Measurements from ENCODE around the gene UBE2G2. TPM values are rescaled to one million over a fixed set of nuclear protein-coding genes. Genes with fewer than 3 reads are reported as not detected.

Gene UBE2G2
- total RNA-seq, 4 donors from 2014 or later, result 95.8 to 187 (median 103) TPM

DNA sequence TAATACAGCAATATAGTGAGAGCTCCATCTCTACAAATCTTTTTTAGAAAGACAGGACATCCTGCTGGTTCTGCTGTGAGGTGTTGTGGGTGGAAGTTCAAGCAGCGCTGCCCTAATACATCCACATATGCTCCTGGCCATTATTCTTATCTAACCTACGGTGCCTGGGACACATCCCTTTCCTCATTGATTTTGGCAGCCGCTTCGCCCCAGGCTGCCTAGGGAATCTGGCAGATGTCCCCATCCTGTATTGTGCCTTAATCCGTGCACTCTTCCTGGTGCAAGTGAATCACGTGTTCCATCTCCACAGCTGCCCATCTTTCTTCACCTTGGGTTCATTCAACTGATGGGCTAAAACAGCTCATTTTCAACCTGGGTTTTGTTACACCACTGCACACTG is 3.1 kb upstream of the UBE2G2 start:
- DNase-seq (ENCODE audit: low spot score) (no peak), ATAC-seq (ENCODE audit: low FRiP score) (no peak)
- TF ChIP-seq, protein P1, sequence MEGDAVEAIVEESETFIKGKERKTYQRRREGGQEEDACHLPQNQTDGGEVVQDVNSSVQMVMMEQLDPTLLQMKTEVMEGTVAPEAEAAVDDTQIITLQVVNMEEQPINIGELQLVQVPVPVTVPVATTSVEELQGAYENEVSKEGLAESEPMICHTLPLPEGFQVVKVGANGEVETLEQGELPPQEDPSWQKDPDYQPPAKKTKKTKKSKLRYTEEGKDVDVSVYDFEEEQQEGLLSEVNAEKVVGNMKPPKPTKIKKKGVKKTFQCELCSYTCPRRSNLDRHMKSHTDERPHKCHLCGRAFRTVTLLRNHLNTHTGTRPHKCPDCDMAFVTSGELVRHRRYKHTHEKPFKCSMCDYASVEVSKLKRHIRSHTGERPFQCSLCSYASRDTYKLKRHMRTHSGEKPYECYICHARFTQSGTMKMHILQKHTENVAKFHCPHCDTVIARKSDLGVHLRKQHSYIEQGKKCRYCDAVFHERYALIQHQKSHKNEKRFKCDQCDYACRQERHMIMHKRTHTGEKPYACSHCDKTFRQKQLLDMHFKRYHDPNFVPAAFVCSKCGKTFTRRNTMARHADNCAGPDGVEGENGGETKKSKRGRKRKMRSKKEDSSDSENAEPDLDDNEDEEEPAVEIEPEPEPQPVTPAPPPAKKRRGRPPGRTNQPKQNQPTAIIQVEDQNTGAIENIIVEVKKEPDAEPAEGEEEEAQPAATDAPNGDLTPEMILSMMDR (IDR thresholded peaks at IDR 0.05), result no peak

DNA sequence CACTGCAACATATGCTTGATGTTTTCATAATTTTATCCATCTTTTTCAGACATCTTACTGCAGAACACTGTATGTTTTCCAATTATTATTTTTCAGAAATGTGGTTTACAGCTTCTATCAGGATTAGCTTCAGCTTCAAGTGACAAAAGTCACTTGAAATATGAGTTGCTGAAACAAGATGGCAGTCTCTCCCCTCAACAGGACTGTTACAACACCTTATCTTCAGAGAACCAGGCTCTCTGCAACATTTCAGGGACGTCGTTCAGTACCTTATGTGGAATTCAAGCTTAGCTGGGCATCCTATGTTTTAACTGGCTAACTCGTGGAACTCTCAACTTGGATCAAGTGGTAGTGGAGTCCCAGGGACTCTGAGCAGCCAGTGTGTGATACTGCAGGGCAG is 2.0 kb upstream of the UBE2G2 start:
- ATAC-seq (ENCODE audit: low FRiP score) (no peak), DNase-seq (ENCODE audit: low spot score) (no peak)
- TF ChIP-seq, protein P1 (IDR thresholded peaks at IDR 0.05), result no peak

DNA sequence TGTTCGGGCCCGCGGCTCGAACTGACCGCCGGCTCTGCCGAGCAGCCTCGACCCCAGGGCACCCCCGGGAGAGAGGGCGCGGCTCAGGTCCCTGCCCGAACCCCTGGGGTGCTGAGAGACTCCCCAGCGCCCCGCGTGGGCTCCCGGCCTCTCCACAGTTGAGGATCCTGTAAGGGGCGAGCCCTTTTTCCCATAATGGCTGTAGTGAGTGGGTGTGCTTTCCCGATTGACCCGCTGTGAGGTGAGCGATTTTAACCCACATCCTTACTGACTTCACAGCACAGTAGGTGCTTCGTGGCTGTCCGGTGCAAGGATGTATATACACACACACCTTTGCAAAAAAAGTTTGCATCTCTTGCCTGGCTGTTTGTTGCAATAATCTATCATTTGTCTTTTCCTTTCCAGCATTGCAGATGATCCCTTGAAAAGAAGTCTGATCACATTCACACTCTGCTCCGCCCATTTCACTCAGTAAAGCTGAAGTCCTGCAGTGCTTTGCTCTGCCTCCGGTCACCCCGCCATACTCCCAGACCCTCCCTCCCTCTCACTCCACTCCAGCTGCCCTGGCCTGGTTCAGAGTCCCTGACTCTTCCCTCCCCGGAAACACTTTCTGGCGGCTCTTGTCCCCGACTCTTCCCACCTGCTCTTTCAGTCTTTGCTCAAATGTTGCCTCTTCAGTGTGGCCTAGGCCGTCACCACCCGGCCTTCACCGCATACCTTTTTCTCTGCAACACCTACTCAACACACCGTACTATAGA is 955 bp upstream of the UBE2G2 start:
- peak; percentile 6 for ATAC-seq (ENCODE audit: low FRiP score)
- TF ChIP-seq, protein P1 (IDR thresholded peaks at IDR 0.05), result no peak
- no peak for DNase-seq (ENCODE audit: low spot score)

DNA sequence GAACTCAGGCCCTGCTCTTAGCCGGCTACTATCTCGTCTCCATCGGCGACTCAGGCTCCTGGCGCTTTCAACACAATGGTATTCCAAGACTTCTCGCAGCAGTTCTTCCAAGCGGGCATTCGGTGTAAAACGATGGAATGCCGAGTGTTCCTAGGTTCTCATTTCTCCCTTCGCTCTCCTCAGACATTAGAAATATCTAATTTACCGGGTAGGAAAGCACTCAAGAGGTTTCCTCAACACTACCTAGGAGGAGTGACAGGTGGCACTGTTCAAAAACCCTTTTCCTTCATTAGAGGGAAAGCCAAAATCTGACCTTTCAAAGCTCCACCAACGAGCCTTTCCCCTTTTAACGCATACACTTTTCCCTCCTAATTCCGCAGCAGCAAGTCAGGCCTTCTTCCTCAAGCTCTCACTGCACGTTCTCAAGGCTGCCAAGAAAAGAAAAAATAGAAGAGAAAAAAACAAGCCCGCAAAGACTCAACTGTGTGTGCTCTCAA is 601 bp downstream of the UBE2G2 start:
- ATAC-seq (ENCODE audit: low FRiP score) (peak; percentile 13), DNase-seq (ENCODE audit: low spot score) (no peak)
- TF ChIP-seq, protein P1 (IDR thresholded peaks at IDR 0.05), result no peak

DNA sequence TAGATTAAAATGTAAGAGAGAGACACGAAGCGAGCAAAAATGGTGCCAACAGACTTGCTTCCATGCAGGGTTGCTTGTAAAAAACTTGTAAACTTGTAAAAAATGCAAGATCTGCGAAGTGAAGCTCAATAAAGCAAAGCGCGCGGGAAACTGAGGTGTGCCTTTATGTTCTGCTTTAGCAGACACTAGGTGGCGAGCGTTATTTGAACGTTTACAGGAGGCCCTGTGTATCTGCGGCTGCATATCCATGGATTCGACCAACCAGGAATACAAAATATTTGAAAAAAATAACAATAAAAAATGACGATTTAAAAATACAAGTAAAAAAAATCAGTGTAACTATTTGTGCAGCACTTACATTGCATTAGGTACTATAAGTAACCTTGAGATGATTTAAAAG is 1.5 kb downstream of the UBE2G2 start:
- DNase-seq (ENCODE audit: low spot score), result no peak
- TF ChIP-seq, protein P1 (IDR thresholded peaks at IDR 0.05), result no peak
- no peak for ATAC-seq (ENCODE audit: low FRiP score)

DNA sequence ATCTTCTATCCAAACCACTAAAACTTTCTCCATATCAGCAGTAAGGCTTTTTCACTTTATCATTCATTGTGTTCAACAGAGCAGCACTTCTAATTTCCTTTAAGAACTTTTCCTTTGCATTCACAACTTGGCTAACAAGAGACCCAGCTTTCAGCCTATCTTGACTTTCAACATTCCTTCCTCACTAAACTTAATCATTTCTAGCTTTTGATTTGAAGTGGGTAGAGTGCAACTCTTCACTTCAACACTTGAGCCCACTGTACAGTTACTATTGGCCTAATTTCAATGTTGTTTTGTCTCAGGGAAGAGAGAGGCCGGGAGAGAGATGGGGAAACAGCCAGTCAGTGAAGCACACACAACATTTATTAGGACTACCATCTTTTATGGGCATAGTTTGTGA is 2.0 kb downstream of the UBE2G2 start:
- TF ChIP-seq, protein P1 (IDR thresholded peaks at IDR 0.05), result no peak
- DNase-seq (ENCODE audit: low spot score) (no peak), ATAC-seq (ENCODE audit: low FRiP score) (no peak)

DNA sequence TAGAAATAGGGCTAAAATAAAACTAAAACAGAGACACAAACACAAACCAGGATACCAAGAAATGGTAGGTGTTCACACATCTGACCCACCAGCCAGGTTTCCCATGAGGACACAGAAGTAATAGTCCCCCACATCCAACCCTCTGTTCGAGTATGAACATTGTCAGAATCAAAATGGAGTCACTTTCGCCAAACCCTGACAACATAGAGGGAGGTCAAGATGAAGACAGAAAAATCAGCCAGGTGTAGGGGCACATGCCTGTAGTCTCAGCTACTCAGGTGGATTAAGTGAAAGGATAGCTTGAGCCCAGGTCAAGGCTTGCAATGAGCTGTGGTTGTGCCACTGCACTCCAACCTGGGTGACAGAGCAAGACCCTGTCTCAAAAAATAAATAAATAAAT is 3.8 kb downstream of the UBE2G2 start:
- ATAC-seq (ENCODE audit: low FRiP score), result no peak
- TF ChIP-seq, protein P1 (IDR thresholded peaks at IDR 0.05), result no peak
- DNase-seq (ENCODE audit: low spot score), result no peak

Data from omental fat pad (tissue), 4 donors.